ENCODE data around the gene MYRIP.
"Not testable (repeated sequence)": the region's sequence is repeated elsewhere in the genome, so short reads cannot be mapped to it uniquely, and the experiment has no call there.

Gene MYRIP

GRCh38 chr3:40022297-40022827 is 213.0 kb downstream of the MYRIP start:
- in situ Hi-C loops (cut with MboI; ENCODE audit: low sequenced_read_pairs), result no loop called here

GRCh38 chr3:40024526-40024925 is 215.1 kb downstream of the MYRIP start:
- in situ Hi-C loops (cut with MboI; ENCODE audit: low sequenced_read_pairs), result no loop called here

- in situ Hi-C loops (cut with MboI; ENCODE audit: low sequenced_read_pairs), result not testable (repeated sequence)
Measured at GRCh38 chr3:40025892-40026291, 216.5 kb downstream of the MYRIP start.

- in situ Hi-C loops (cut with MboI; ENCODE audit: low sequenced_read_pairs), result no loop called here
Measured at GRCh38 chr3:40035177-40035576, 225.8 kb downstream of the MYRIP start.

GRCh38 chr3:40037582-40037981 is 228.2 kb downstream of the MYRIP start:
- in situ Hi-C loops (cut with MboI; ENCODE audit: low sequenced_read_pairs), result no loop called here

- in situ Hi-C loops (cut with MboI; ENCODE audit: low sequenced_read_pairs), result no loop called here
Measured at GRCh38 chr3:40042752-40043443, 233.5 kb downstream of the MYRIP start.

- in situ Hi-C loops (cut with MboI; ENCODE audit: low sequenced_read_pairs), result no loop called here
Measured at GRCh38 chr3:40043444-40043755, 234.0 kb downstream of the MYRIP start.

GRCh38 chr3:40044487-40044886 is 235.1 kb downstream of the MYRIP start:
- in situ Hi-C loops (cut with MboI; ENCODE audit: low sequenced_read_pairs), result no loop called here

GRCh38 chr3:40045051-40045450 is 235.6 kb downstream of the MYRIP start:
- in situ Hi-C loops (cut with MboI; ENCODE audit: low sequenced_read_pairs), result no loop called here

GRCh38 chr3:40046149-40046548 is 236.7 kb downstream of the MYRIP start:
- in situ Hi-C loops (cut with MboI; ENCODE audit: low sequenced_read_pairs), result no loop called here

- in situ Hi-C loops (cut with MboI; ENCODE audit: low sequenced_read_pairs), result no loop called here
Measured at GRCh38 chr3:40047406-40047805, 238.0 kb downstream of the MYRIP start.

GRCh38 chr3:40053663-40054062 is 244.3 kb downstream of the MYRIP start:
- in situ Hi-C loops (cut with MboI; ENCODE audit: low sequenced_read_pairs), result no loop called here

- in situ Hi-C loops (cut with MboI; ENCODE audit: low sequenced_read_pairs), result no loop called here
Measured at GRCh38 chr3:40054568-40055222, 245.3 kb downstream of the MYRIP start.

- in situ Hi-C loops (cut with MboI; ENCODE audit: low sequenced_read_pairs), result no loop called here
Measured at GRCh38 chr3:40055361-40055760, 246.0 kb downstream of the MYRIP start.

GRCh38 chr3:40055956-40056355 is 246.5 kb downstream of the MYRIP start:
- in situ Hi-C loops (cut with MboI; ENCODE audit: low sequenced_read_pairs), result no loop called here

- in situ Hi-C loops (cut with MboI; ENCODE audit: low sequenced_read_pairs), result no loop called here
Measured at GRCh38 chr3:40057077-40057476, 247.7 kb downstream of the MYRIP start.

GRCh38 chr3:40057786-40058185 is 248.4 kb downstream of the MYRIP start:
- in situ Hi-C loops (cut with MboI; ENCODE audit: low sequenced_read_pairs), result no loop called here

GRCh38 chr3:40068636-40069035 is 259.2 kb downstream of the MYRIP start:
- in situ Hi-C loops (cut with MboI; ENCODE audit: low sequenced_read_pairs), result no loop called here

- in situ Hi-C loops (cut with MboI; ENCODE audit: low sequenced_read_pairs), result no loop called here
Measured at GRCh38 chr3:40070816-40071215, 261.4 kb downstream of the MYRIP start.

- in situ Hi-C loops (cut with MboI; ENCODE audit: low sequenced_read_pairs), result no loop called here
Measured at GRCh38 chr3:40071683-40072238, 262.4 kb downstream of the MYRIP start.

GRCh38 chr3:40073310-40074007 is 264.1 kb downstream of the MYRIP start:
- in situ Hi-C loops (cut with MboI; ENCODE audit: low sequenced_read_pairs), result no loop called here

- in situ Hi-C loops (cut with MboI; ENCODE audit: low sequenced_read_pairs), result not testable (repeated sequence)
Measured at GRCh38 chr3:40077139-40077538, 267.7 kb downstream of the MYRIP start.

Data from HL-60/S4 treated with retinoic acid at 250 ng/mL for 4 days and 3 days (cell line).